ENCODE data around the gene RACK1.
"Not testable (repeated sequence)": the region's sequence is repeated elsewhere in the genome, so short reads cannot be mapped to it uniquely, and the experiment has no call there.

Gene RACK1

GRCh38 chr5:181267291-181267904 is 23.7 kb upstream of the RACK1 start:
- not testable (repeated sequence) for H3F3A ChIP-seq (ENCODE audit: control insufficient read depth, insufficient read depth); H3K4me2 ChIP-seq (ENCODE audit: low read length)

GRCh38 chr5:181265092-181265671 is 21.5 kb upstream of the RACK1 start:
- H3K9me2 ChIP-seq (replicated peaks; ENCODE audit: control insufficient read depth, low read length): no peaks in the 10 kb centered on the region
- H3K27me3 ChIP-seq (ENCODE audit: control insufficient read depth, low read length): no peaks in the 10 kb centered on the region
- H3K27ac ChIP-seq (ENCODE audit: low read depth, low read length): no peak overlapping the region
- H3K4me2 ChIP-seq (ENCODE audit: low read length): no peak overlapping the region
- H3K4me1 ChIP-seq (ENCODE audit: control insufficient read depth, low read length): peaks cover 5% of the 10 kb centered on the region
- H4K20me1 ChIP-seq (ENCODE audit: control insufficient read depth, insufficient read depth, low read depth, low read length): 0 out of 2 replicates have a peak, but pooled peaks cover 2% of the 10 kb centered on the region
- peaks cover 2% of the 10 kb centered on the region; the same call in 1 of the 2 replicates for H3F3A ChIP-seq (ENCODE audit: control insufficient read depth, insufficient read depth)
- peaks cover 26% of the 10 kb centered on the region for H3K79me2 ChIP-seq (ENCODE audit: control insufficient read depth, low read length)
- H3K9me3 ChIP-seq (ENCODE audit: control insufficient read depth, insufficient read depth, low read length): no peaks in the 10 kb centered on the region
- H3K4me3 ChIP-seq (ENCODE audit: low read length): no peak overlapping the region
- TF ChIP-seq EZH2phosphoT487 (IDR thresholded peaks at IDR 0.05; ENCODE audit: borderline replicate concordance, low read length) (no peak), CTCF (IDR thresholded peaks at IDR 0.05; ENCODE audit: low read depth, low read length, poor library complexity, severe bottlenecking) (no peak)
- H3K36me3 ChIP-seq (ENCODE audit: control insufficient read depth, low read length): peaks cover 19% of the 10 kb centered on the region

More at GRCh38 chr5:181267291-181267904, 23.7 kb upstream of the RACK1 start:
- not testable (repeated sequence) for H3K27me3 ChIP-seq (ENCODE audit: control insufficient read depth, low read length); H3K4me1 ChIP-seq (ENCODE audit: control insufficient read depth, low read length); H3K9me2 ChIP-seq (replicated peaks; ENCODE audit: control insufficient read depth, low read length); H3K9me3 ChIP-seq (ENCODE audit: control insufficient read depth, insufficient read depth, low read length); H3K4me3 ChIP-seq (ENCODE audit: low read length); H3K79me2 ChIP-seq (ENCODE audit: control insufficient read depth, low read length); H4K20me1 ChIP-seq (ENCODE audit: control insufficient read depth, insufficient read depth, low read depth, low read length); H3K27ac ChIP-seq (ENCODE audit: low read depth, low read length)
- peaks cover 14% of the 10 kb centered on the region for H3K36me3 ChIP-seq (ENCODE audit: control insufficient read depth, low read length)

GRCh38 chr5:181263633-181264032 is 19.9 kb upstream of the RACK1 start:
- no peak overlapping the region for H3K4me2 ChIP-seq (ENCODE audit: low read length)
- H3K4me3 ChIP-seq (ENCODE audit: low read length): no peak overlapping the region
- no peak for TF ChIP-seq CTCF (IDR thresholded peaks at IDR 0.05; ENCODE audit: low read depth, low read length, poor library complexity, severe bottlenecking)
- H3K9me2 ChIP-seq (replicated peaks; ENCODE audit: control insufficient read depth, low read length): no peaks in the 10 kb centered on the region
- peaks cover 16% of the 10 kb centered on the region for H3K4me1 ChIP-seq (ENCODE audit: control insufficient read depth, low read length)
- H3K36me3 ChIP-seq (ENCODE audit: control insufficient read depth, low read length): peaks cover 30% of the 10 kb centered on the region
- H3K27me3 ChIP-seq (ENCODE audit: control insufficient read depth, low read length): no peaks in the 10 kb centered on the region
- no peaks in the 10 kb centered on the region for H3K9me3 ChIP-seq (ENCODE audit: control insufficient read depth, insufficient read depth, low read length)
- H3F3A ChIP-seq (ENCODE audit: control insufficient read depth, insufficient read depth): peaks cover 2% of the 10 kb centered on the region; the same call in 1 of the 2 replicates
- H3K27ac ChIP-seq (ENCODE audit: low read depth, low read length): no peak overlapping the region
- peaks cover 42% of the 10 kb centered on the region for H3K79me2 ChIP-seq (ENCODE audit: control insufficient read depth, low read length)
- H4K20me1 ChIP-seq (ENCODE audit: control insufficient read depth, insufficient read depth, low read depth, low read length): peaks cover 16% of the 10 kb centered on the region

- Histone ChIP-seq H3K4me3 (ENCODE audit: low read length) (peak overlapping the region; percentile 94), H3K9me2 (replicated peaks; ENCODE audit: control insufficient read depth, low read length) (no peaks in the 10 kb centered on the region), H3K27ac (ENCODE audit: low read depth, low read length) (peak overlapping the region; percentile 86), H3K4me2 (ENCODE audit: low read length) (peak overlapping the region; percentile 84), H4K20me1 (ENCODE audit: control insufficient read depth, insufficient read depth, low read depth, low read length) (peaks cover 16% of the 10 kb centered on the region), H3K4me1 (ENCODE audit: control insufficient read depth, low read length) (peaks cover 32% of the 10 kb centered on the region), H3F3A (ENCODE audit: control insufficient read depth, insufficient read depth) (peaks cover 7% of the 10 kb centered on the region; the same call in 1 of the 2 replicates), H3K27me3 (ENCODE audit: control insufficient read depth, low read length) (no peaks in the 10 kb centered on the region), H3K36me3 (ENCODE audit: control insufficient read depth, low read length) (peaks cover 44% of the 10 kb centered on the region), H3K9me3 (ENCODE audit: control insufficient read depth, insufficient read depth, low read length) (no peaks in the 10 kb centered on the region), H3K79me2 (ENCODE audit: control insufficient read depth, low read length) (peaks cover 63% of the 10 kb centered on the region)
- no peak for TF ChIP-seq EZH2phosphoT487 (IDR thresholded peaks at IDR 0.05; ENCODE audit: borderline replicate concordance, low read length)
- TF ChIP-seq CTCF (IDR thresholded peaks at IDR 0.05; ENCODE audit: low read depth, low read length, poor library complexity, severe bottlenecking): no peak
Observed at GRCh38 chr5:181261320-181262049, 17.8 kb upstream of the RACK1 start.

All from DOHH2 (cell line).